ENCODE results near the gene TRIM54.
"Not testable (repeated sequence)": the region's sequence is repeated elsewhere in the genome, so short reads cannot be mapped to it uniquely, and the experiment has no call there.

The TRIM54 gene

GRCh38 chr2:27281442-27281841 is 787 bp upstream of the TRIM54 start:
- DNase-seq (ENCODE audit: low read depth in 2 of 2): no peak

GRCh38 chr2:27282892-27283291 is 663 bp downstream of the TRIM54 start:
- no peak for DNase-seq (ENCODE audit: low read depth in 2 of 2)

- no peak for DNase-seq (ENCODE audit: low read depth in 2 of 2)
These were observed 2.8 kb downstream of the TRIM54 start for GRCh38 chr2:27284996-27285395.

- no peak for DNase-seq (ENCODE audit: low read depth in 2 of 2)
These were observed 3.3 kb downstream of the TRIM54 start for GRCh38 chr2:27285481-27285880.

- no peak for DNase-seq (ENCODE audit: low read depth in 2 of 2)
These were observed 6.4 kb downstream of the TRIM54 start for GRCh38 chr2:27288610-27289009.

GRCh38 chr2:27290549-27290948 is 8.3 kb downstream of the TRIM54 start:
- DNase-seq (ENCODE audit: low read depth in 2 of 2): no peak

GRCh38 chr2:27291865-27292264 is 9.6 kb downstream of the TRIM54 start:
- DNase-seq (ENCODE audit: low read depth in 2 of 2): no peak

GRCh38 chr2:27294928-27295327 is 12.7 kb downstream of the TRIM54 start:
- no peak for DNase-seq (ENCODE audit: low read depth in 2 of 2)

GRCh38 chr2:27296481-27296880 is 14.3 kb downstream of the TRIM54 start:
- no peak for DNase-seq (ENCODE audit: low read depth in 2 of 2)

- DNase-seq (ENCODE audit: low read depth in 2 of 2): no peak
These were observed 15.0 kb downstream of the TRIM54 start for GRCh38 chr2:27297195-27297594.

GRCh38 chr2:27298391-27299080 is 16.3 kb downstream of the TRIM54 start:
- DNase-seq (ENCODE audit: low read depth in 2 of 2): no peak

- DNase-seq (ENCODE audit: low read depth in 2 of 2): not testable (repeated sequence)
These were observed 18.4 kb downstream of the TRIM54 start for GRCh38 chr2:27300606-27301005.

- no peak for DNase-seq (ENCODE audit: low read depth in 2 of 2)
These were observed 21.1 kb downstream of the TRIM54 start for GRCh38 chr2:27303093-27304025.

- DNase-seq (ENCODE audit: low read depth in 2 of 2): no peak
These were observed 22.4 kb downstream of the TRIM54 start for GRCh38 chr2:27304488-27305240.

GRCh38 chr2:27305516-27305915 is 23.3 kb downstream of the TRIM54 start:
- no peak for DNase-seq (ENCODE audit: low read depth in 2 of 2)

- DNase-seq (ENCODE audit: low read depth in 2 of 2): no peak
These were observed 23.9 kb downstream of the TRIM54 start for GRCh38 chr2:27306136-27306535.

GRCh38 chr2:27306573-27307286 is 24.5 kb downstream of the TRIM54 start:
- no peak for DNase-seq (ENCODE audit: low read depth in 2 of 2)

GRCh38 chr2:27307287-27307544 is 25.0 kb downstream of the TRIM54 start:
- no peak for DNase-seq (ENCODE audit: low read depth in 2 of 2)

GRCh38 chr2:27307545-27308358 is 25.5 kb downstream of the TRIM54 start:
- no peak for DNase-seq (ENCODE audit: low read depth in 2 of 2)

GRCh38 chr2:27308359-27308881 is 26.2 kb downstream of the TRIM54 start, which contains the start of gene UCN:
TSS of gene UCN (minus strand) at chr2:27308445. CDS start at chr2:27307895, 550 bp downstream.
- DNase-seq (ENCODE audit: low read depth in 2 of 2): no peak

- no peak for DNase-seq (ENCODE audit: low read depth in 2 of 2)
These were observed 27.4 kb downstream of the TRIM54 start for GRCh38 chr2:27309651-27310050.
